Ascending aorta (tissue), 2 donors: ENCODE results near the gene PYHIN1. TPM values are rescaled to one million over a fixed set of nuclear protein-coding genes. Genes with fewer than 3 reads are reported as not detected.

Source experiments
- DNase-seq, 2 donors: peaks; one replicate each; pipeline ENCODE4 v3.0.0-alpha.2; 2019; ENCODE audit warnings: low spot score in 2 of 2
- H3K27ac ChIP-seq, 2 donors: fragments of 200-600 bp; sonication (generic); one replicate each; pipeline ENCODE4 v1.5.1; 2016 to 2017; ENCODE audit warnings: mild to moderate bottlenecking in 1 of 2
- H3K27me3 ChIP-seq: fragments of 200-600 bp; sonication (generic); one replicate; pipeline ENCODE4 v1.5.1; 2017
- H3K36me3 ChIP-seq, 2 donors: fragments of 200-600 bp; sonication (generic); one replicate each; pipeline ENCODE4 v1.5.1; 2016
- H3K4me1 ChIP-seq, 2 donors: fragments of 200-600 bp; sonication (generic); one replicate each; pipeline ENCODE4 v1.5.1; 2016 to 2017; ENCODE audit warnings: mild to moderate bottlenecking in 1 of 2
- H3K4me3 ChIP-seq, 2 donors: fragments of 200-600 bp; sonication (generic); one replicate each; pipeline ENCODE4 v1.5.1; 2016 to 2017; ENCODE audit warnings: mild to moderate bottlenecking in 1 of 2
- H3K9me3 ChIP-seq, 2 donors: fragments of 200-600 bp; sonication (generic); one replicate each; pipeline ENCODE4 v1.5.1; 2016
- CTCF ChIP-seq, 3 experiments: fragments of 200-600 bp in 2 of 3; fragments of 450-650 bp in 1 of 3; sonication (generic) in 2 of 3; IDR thresholded peaks; one replicate each; pipeline ENCODE4 v1.5.1; 2016 to 2019; ENCODE audit warnings: antibody characterized with exemption in 3 of 3, mild to moderate bottlenecking in 1 of 3, moderate library complexity in 1 of 3
- intact Hi-C: fragments of 100-400 bp; cut with DNase I; formaldehyde crosslinking; loops from one replicate; pipeline ENCODE4 v1.15.1; 2023
- total RNA-seq: library from RNA; depleted of rRNA; stranded (reverse); fragments of >200 nt; gene quantifications from one replicate; pipeline ENCODE4 v1.1.0, GENCODE V29; 2016

Gene PYHIN1
- total RNA-seq, 1 donor from 2014 or later, result 2.8 TPM

DNA sequence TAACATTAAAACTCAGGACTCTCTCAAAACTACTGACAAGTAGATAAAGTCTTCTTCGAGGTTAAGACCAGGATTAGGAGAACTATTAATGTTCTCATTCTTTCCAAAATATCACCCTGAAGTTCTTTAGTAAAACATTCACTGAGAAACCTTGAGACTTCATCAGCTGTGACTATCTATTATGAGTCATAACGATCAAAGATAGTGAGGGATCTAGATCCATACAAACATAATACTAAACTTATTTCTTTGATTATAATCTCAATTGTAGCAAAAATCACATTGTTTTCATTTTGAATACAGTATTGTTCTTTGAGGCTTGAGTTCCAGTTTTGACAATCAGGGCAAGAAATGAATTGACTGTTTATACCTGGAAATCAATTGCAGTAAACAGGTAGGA, 11.1 kb downstream of the PYHIN1 start:
- H3K4me3 ChIP-seq, result no peak overlapping the region
- no peak for TF ChIP-seq CTCF (IDR thresholded peaks at IDR 0.05)
- no peaks in the 10 kb centered on the region for H3K9me3 ChIP-seq
- intact Hi-C loops, result no loop called here
- no peaks in the 10 kb centered on the region for H3K27me3 ChIP-seq
- DNase-seq, result no peak
- no peak overlapping the region for H3K27ac ChIP-seq
- no peaks in the 10 kb centered on the region for H3K4me1 ChIP-seq
- no peaks in the 10 kb centered on the region for H3K36me3 ChIP-seq

DNA sequence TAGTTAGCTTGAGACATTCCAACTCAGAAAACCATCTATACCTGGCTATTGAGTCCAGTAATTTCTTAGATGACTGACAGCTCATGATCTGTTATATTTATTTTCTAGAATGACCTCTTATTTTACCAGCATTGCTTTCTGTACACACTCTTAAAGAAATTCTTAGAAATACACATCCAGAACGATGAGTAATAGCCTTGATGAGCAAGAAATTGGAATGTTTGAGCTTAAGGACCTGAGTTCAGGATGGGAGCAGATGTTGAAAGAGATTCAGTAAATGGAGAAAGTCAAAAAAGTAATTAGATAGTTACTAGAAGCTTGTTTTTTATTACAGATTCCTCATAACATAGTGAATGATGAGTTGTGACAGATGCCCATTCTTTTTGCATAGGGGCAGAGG, 11.7 kb downstream of the PYHIN1 start:
- H3K4me1 ChIP-seq, result no peaks in the 10 kb centered on the region
- no peak overlapping the region for H3K4me3 ChIP-seq
- no peaks in the 10 kb centered on the region for H3K9me3 ChIP-seq
- TF ChIP-seq CTCF (IDR thresholded peaks at IDR 0.05), result no peak
- intact Hi-C loops, result no loop called here
- no peaks in the 10 kb centered on the region for H3K36me3 ChIP-seq
- H3K27ac ChIP-seq, result no peak overlapping the region
- no peak for DNase-seq
- no peaks in the 10 kb centered on the region for H3K27me3 ChIP-seq

DNA sequence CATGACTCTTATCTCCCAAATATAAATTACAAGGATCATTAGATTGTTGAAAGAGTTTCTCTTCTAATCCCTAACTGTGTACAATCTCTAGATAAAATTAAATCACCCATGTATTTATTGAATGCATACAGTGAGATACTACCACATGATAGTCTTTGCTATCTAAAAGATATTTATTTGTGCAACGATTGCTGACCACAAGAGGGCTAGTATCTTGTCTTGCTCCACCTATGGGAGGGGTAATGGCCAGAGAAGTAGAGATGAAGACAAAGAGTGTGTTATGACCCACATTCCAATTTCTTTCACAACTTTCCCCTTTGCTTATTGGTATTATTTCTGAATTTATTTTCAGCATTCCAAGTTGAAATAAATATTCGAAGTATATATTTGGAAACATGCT, 13.7 kb downstream of the PYHIN1 start:
- intact Hi-C loops, result no loop called here

DNA sequence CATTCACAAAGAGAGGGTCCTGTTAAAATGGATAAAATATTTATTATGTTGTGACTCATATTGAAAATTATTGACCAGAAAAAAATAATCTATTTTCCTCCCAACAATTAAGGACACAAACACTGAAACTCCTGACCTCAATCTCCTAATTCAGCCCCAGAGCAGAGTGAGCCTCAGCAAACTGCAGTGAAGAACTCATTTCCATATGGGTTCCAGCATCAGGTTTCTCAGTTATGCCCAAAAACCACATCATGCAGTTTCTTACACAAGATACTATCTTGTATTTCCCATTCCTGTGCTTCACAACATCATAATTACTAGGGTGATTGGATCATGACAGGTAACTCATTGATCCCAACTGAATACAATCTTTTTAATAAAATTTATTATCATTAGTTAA, 15.4 kb downstream of the PYHIN1 start:
- Histone ChIP-seq H3K36me3 (no peaks in the 10 kb centered on the region), H3K4me3 (no peak overlapping the region), H3K27me3 (no peaks in the 10 kb centered on the region), H3K4me1 (no peaks in the 10 kb centered on the region), H3K9me3 (no peaks in the 10 kb centered on the region), H3K27ac (no peak overlapping the region)
- no peak for TF ChIP-seq CTCF (IDR thresholded peaks at IDR 0.05)
- no peak for DNase-seq
- intact Hi-C loops, result no loop called here

More for the DNA sequence above, 13.7 kb downstream of the PYHIN1 start:
- Histone ChIP-seq H3K27ac (no peak overlapping the region), H3K4me1 (no peaks in the 10 kb centered on the region), H3K36me3 (no peaks in the 10 kb centered on the region), H3K4me3 (no peak overlapping the region), H3K9me3 (no peaks in the 10 kb centered on the region), H3K27me3 (no peaks in the 10 kb centered on the region)
- no peak for DNase-seq
- no peak for TF ChIP-seq CTCF (IDR thresholded peaks at IDR 0.05)

GRCh38 chr1:158951956-158952355, 20.6 kb downstream of the PYHIN1 start:
- DNase-seq, result no peak
- TF ChIP-seq CTCF (IDR thresholded peaks at IDR 0.05), result no peak
- no peak overlapping the region for H3K27ac ChIP-seq
- intact Hi-C loops, result no loop called here
- no peaks in the 10 kb centered on the region for H3K27me3 ChIP-seq
- H3K9me3 ChIP-seq, result no peaks in the 10 kb centered on the region
- H3K36me3 ChIP-seq, result no peaks in the 10 kb centered on the region
- no peak overlapping the region for H3K4me3 ChIP-seq
- H3K4me1 ChIP-seq, result no peaks in the 10 kb centered on the region

GRCh38 chr1:158952416-158952815, 21.1 kb downstream of the PYHIN1 start:
- no peaks in the 10 kb centered on the region for H3K36me3 ChIP-seq
- TF ChIP-seq CTCF (IDR thresholded peaks at IDR 0.05), result no peak
- H3K27ac ChIP-seq, result no peak overlapping the region
- H3K4me3 ChIP-seq, result no peak overlapping the region
- H3K27me3 ChIP-seq, result no peaks in the 10 kb centered on the region
- DNase-seq, result no peak
- intact Hi-C loops, result no loop called here
- no peaks in the 10 kb centered on the region for H3K4me1 ChIP-seq
- H3K9me3 ChIP-seq, result no peaks in the 10 kb centered on the region
